ENCODE data around the gene EZH2.

EZH2 gene

GRCh38 chr7:148915211-148915610 is 31.1 kb upstream of the EZH2 start:
- DNase-seq (ENCODE audit: insufficient read length), result no peak
- TF ChIP-seq POLR2A (IDR thresholded peaks at IDR 0.05; ENCODE audit: low read depth, low read length) (no peak), POLR2AphosphoS5 (IDR thresholded peaks at IDR 0.05; ENCODE audit: low read depth, low read length) (no peak), TAF1 (IDR thresholded peaks at IDR 0.05; ENCODE audit: borderline replicate concordance, low read depth, low read length) (no peak)
- FAIRE-seq, result no peak

DNA sequence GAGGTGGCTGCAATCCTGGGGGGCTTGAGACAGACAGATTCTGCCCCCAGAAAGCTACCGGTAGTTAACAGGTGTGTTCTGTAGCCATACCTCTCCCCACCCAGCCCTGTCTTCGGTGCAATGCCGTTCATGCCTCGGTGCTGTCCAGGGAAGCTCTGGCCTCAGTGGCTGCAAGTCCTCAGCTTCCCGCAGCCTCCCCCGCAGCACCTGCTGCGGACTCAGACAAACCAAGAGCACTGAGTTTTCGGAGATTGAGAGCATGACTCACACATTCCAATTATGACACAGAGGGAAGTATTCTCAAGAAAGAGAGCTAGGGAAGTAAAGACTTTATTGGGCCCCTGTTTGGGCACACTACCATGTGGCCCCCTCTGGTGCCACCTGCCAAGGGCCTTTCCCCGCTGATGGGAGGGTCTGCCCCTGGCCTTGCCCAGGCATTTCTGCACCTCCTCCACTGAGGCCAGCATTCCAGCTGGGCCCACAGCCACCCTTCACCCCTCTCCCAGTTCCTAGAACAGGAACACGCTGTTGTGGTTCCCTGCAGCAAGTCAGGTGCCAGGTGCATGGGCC is 30.2 kb upstream of the EZH2 start:
- DNase-seq (ENCODE audit: insufficient read length) (no peak), FAIRE-seq (peak; percentile 57)
- TF ChIP-seq POLR2A (IDR thresholded peaks at IDR 0.05; ENCODE audit: low read depth, low read length), result peak; percentile 34; the same call in 1 of the 2 replicates
- no peak for TF ChIP-seq TAF1 (IDR thresholded peaks at IDR 0.05; ENCODE audit: borderline replicate concordance, low read depth, low read length)

GRCh38 chr7:148912758-148913541 is 28.9 kb upstream of the EZH2 start:
- TF ChIP-seq TAF1 (IDR thresholded peaks at IDR 0.05; ENCODE audit: borderline replicate concordance, low read depth, low read length) (no peak), POLR2AphosphoS5 (IDR thresholded peaks at IDR 0.05; ENCODE audit: low read depth, low read length) (no peak), POLR2A (IDR thresholded peaks at IDR 0.05; ENCODE audit: low read depth, low read length) (no peak)
- peak; percentile 85 for FAIRE-seq
- no peak for DNase-seq (ENCODE audit: insufficient read length)

GRCh38 chr7:148912151-148912550 is 28.1 kb upstream of the EZH2 start:
- no peak for TF ChIP-seq TAF1 (IDR thresholded peaks at IDR 0.05; ENCODE audit: borderline replicate concordance, low read depth, low read length)
- no peak for TF ChIP-seq POLR2A (IDR thresholded peaks at IDR 0.05; ENCODE audit: low read depth, low read length)
- no peak for TF ChIP-seq POLR2AphosphoS5 (IDR thresholded peaks at IDR 0.05; ENCODE audit: low read depth, low read length)
- no peak for DNase-seq (ENCODE audit: insufficient read length)
- FAIRE-seq, result no peak

- peak; percentile 60 for FAIRE-seq
- DNase-seq (ENCODE audit: insufficient read length), result no peak
- TF ChIP-seq TAF1 (IDR thresholded peaks at IDR 0.05; ENCODE audit: borderline replicate concordance, low read depth, low read length) (no peak), POLR2A (IDR thresholded peaks at IDR 0.05; ENCODE audit: low read depth, low read length) (no peak), POLR2AphosphoS5 (IDR thresholded peaks at IDR 0.05; ENCODE audit: low read depth, low read length) (no peak)
Measured at GRCh38 chr7:148911626-148912025, 27.5 kb upstream of the EZH2 start.

GRCh38 chr7:148909568-148909967 is 25.5 kb upstream of the EZH2 start:
- TF ChIP-seq POLR2AphosphoS5 (IDR thresholded peaks at IDR 0.05; ENCODE audit: low read depth, low read length), result no peak
- TF ChIP-seq POLR2A (IDR thresholded peaks at IDR 0.05; ENCODE audit: low read depth, low read length), result no peak
- TF ChIP-seq TAF1 (IDR thresholded peaks at IDR 0.05; ENCODE audit: borderline replicate concordance, low read depth, low read length), result no peak
- FAIRE-seq (no peak), DNase-seq (ENCODE audit: insufficient read length) (no peak)

DNA sequence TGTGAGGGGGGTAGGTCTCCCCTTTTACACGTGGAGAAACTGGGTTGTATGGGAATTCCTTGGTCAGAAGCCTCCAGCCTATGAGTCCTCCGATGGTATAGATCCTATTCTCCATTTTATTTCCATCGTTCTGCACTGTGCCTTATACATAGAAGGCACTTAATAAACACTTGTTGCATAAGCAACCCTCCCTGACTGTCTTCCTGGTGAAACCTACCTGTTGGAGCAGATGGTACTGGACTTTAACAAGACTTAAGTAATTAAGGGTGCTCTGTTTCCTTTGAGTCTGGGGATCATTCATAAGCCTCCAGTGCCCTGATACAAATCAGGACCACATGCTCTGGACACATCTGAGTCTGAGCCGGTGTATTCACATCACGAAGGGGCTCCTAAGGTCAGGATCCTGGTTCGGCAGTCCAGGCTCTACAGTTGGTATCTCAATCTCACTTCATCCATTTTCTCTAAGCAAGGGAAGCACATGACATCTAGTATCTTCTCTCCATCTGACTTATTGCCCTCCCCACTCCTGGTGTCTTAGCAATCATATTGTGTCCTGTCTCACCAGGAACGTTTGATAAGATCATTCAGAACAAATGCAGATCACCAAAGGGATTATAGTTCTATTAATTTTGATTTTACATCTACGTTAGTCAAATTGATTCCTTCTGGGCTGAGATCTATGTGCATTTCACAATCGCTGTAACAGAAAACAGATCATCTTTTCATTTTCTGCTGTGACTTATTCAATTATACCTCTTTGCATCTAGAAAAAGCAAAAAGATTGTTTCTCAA is 22.8 kb upstream of the EZH2 start:
- FAIRE-seq (no peak), DNase-seq (ENCODE audit: insufficient read length) (no peak)
- no peak for TF ChIP-seq POLR2A (IDR thresholded peaks at IDR 0.05; ENCODE audit: low read depth, low read length)

DNA sequence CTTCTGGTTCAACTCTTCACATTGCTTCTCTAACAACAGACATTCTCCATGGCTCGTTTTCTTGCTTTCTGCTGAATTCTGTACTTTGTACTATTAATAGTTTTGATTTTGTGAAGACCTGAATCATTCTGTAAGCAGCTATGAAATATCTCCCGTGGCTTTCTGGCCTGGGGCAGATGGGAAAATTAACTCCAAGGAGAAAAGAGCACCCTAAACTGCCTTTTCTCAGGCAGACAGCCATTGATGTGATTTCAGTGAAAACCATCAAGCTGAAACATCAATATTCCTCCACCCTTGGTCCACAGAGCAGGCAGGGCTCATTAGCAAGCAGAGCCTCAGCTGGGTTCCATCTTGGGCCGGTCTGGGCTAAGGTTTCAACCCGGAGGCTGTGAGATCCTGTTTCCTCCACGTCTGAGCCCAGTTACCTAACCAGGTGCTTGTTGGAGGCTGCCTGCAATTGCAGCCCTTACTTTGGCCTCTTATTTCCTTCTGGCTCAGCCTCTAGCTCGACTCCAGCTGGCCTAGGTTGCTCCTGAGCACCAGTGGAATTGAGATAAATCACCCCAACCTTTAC is 21.1 kb upstream of the EZH2 start:
- DNase-seq (ENCODE audit: insufficient read length), result no peak
- no peak for FAIRE-seq
- TF ChIP-seq POLR2A (IDR thresholded peaks at IDR 0.05; ENCODE audit: low read depth, low read length) (no peak), POLR2AphosphoS5 (IDR thresholded peaks at IDR 0.05; ENCODE audit: low read depth, low read length) (no peak), TAF1 (IDR thresholded peaks at IDR 0.05; ENCODE audit: borderline replicate concordance, low read depth, low read length) (no peak)

DNA sequence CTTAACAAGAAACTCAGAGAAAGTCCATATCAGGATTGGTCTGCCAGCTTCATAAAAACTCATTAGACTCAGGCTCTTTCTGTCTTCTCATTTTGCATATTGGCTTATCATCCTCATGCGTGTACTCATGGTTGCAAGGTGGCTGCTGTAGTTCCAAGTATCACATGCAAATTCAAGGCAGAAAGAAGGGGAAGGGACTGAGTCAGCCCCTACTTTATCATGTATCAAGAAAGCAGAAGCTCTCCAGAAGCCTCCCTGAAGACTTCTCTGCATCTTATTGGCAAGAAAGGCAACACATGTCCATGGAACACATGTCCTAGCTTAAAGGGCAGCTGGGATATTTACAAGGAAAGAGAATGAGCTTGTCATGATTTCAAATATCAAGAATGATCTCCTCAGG is 19.4 kb upstream of the EZH2 start:
- FAIRE-seq (no peak), DNase-seq (ENCODE audit: insufficient read length) (no peak)
- no peak for TF ChIP-seq TAF1 (IDR thresholded peaks at IDR 0.05; ENCODE audit: borderline replicate concordance, low read depth, low read length)
- TF ChIP-seq POLR2A (IDR thresholded peaks at IDR 0.05; ENCODE audit: low read depth, low read length), result no peak
- no peak for TF ChIP-seq POLR2AphosphoS5 (IDR thresholded peaks at IDR 0.05; ENCODE audit: low read depth, low read length)

- DNase-seq (ENCODE audit: insufficient read length) (no peak), FAIRE-seq (no peak)
- TF ChIP-seq POLR2A (IDR thresholded peaks at IDR 0.05; ENCODE audit: low read depth, low read length) (no peak), TAF1 (IDR thresholded peaks at IDR 0.05; ENCODE audit: borderline replicate concordance, low read depth, low read length) (no peak), POLR2AphosphoS5 (IDR thresholded peaks at IDR 0.05; ENCODE audit: low read depth, low read length) (no peak)
Measured at GRCh38 chr7:148901178-148901577, 17.1 kb upstream of the EZH2 start.

DNA sequence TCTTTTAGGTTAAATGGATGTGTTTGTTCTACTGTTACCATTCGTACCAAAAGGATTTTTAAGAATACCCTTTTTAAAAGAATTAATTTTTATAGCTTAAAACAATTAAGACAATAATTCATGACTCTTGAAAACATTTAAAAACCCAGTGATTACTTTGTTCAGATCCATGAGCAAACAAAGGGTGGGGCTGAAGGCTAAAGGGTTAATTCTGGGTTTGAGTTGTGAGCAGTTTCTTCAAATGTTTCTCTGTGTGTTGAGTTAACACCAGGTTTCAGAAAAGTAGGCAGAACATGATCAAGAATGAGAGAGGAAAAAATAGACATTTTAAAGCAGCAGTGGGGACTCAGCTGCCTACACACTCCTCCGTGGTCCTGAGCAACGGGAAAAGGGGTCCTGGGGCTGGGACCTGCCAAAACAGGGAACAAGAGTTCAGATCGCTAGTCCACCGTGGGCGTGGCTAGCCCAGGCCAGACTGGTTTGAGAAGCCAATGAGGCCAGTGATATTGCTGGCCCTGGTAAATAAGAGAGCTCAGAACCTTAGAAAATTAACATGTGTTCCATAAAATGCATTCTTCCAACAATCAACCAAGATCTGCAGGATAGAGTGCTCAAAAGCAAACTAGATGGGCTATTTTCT is 14.9 kb upstream of the EZH2 start:
- TF ChIP-seq POLR2A (IDR thresholded peaks at IDR 0.05; ENCODE audit: low read depth, low read length) (no peak), TAF1 (IDR thresholded peaks at IDR 0.05; ENCODE audit: borderline replicate concordance, low read depth, low read length) (no peak), POLR2AphosphoS5 (IDR thresholded peaks at IDR 0.05; ENCODE audit: low read depth, low read length) (no peak)
- no peak for FAIRE-seq
- no peak for DNase-seq (ENCODE audit: insufficient read length)

Data from GM12892 (cell line).